ENCODE results near the gene A2M.

A2M gene

GRCh38 chr12:9124383-9125031 is 8.8 kb upstream of the A2M start:
- H3K4me3 ChIP-seq (ENCODE audit: low read length): no peak overlapping the region
- no peak for DNase-seq (ENCODE audit: low read depth, low spot score)

- DNase-seq (ENCODE audit: low read depth, low spot score): no peak
- no peak overlapping the region for H3K4me3 ChIP-seq (ENCODE audit: low read length)
Observed at GRCh38 chr12:9123781-9124382, 8.2 kb upstream of the A2M start.

- no peak for DNase-seq (ENCODE audit: low read depth, low spot score)
Observed at GRCh38 chr12:9122091-9122609, 6.4 kb upstream of the A2M start.

GRCh38 chr12:9120487-9121184 is 4.9 kb upstream of the A2M start:
- no peak overlapping the region for H3K4me3 ChIP-seq (ENCODE audit: low read length)
- no peak for DNase-seq (ENCODE audit: low read depth, low spot score)

More at GRCh38 chr12:9122091-9122609, 6.4 kb upstream of the A2M start:
- H3K4me3 ChIP-seq (ENCODE audit: low read length): no peak overlapping the region

GRCh38 chr12:9118158-9118557 is 2.4 kb upstream of the A2M start:
- H3K4me3 ChIP-seq (ENCODE audit: low read length): no peak overlapping the region
- no peak for DNase-seq (ENCODE audit: low read depth, low spot score)

GRCh38 chr12:9114946-9115345 is 773 bp downstream of the A2M start:
- no peak for DNase-seq (ENCODE audit: low read depth, low spot score)
- no peak overlapping the region for H3K4me3 ChIP-seq (ENCODE audit: low read length)

- H3K4me3 ChIP-seq (ENCODE audit: low read length): no peak overlapping the region
- no peak for DNase-seq (ENCODE audit: low read depth, low spot score)
Observed at GRCh38 chr12:9113987-9114309, 1.8 kb downstream of the A2M start.

GRCh38 chr12:9113296-9113986 is 2.3 kb downstream of the A2M start:
- no peak overlapping the region for H3K4me3 ChIP-seq (ENCODE audit: low read length)
- no peak for DNase-seq (ENCODE audit: low read depth, low spot score)

GRCh38 chr12:9112076-9112853 is 3.5 kb downstream of the A2M start:
- no peak for DNase-seq (ENCODE audit: low read depth, low spot score)
- H3K4me3 ChIP-seq (ENCODE audit: low read length): no peak overlapping the region

- DNase-seq (ENCODE audit: low read depth, low spot score): no peak
Observed at GRCh38 chr12:9111525-9111924, 4.2 kb downstream of the A2M start.

GRCh38 chr12:9109737-9110491 is 5.8 kb downstream of the A2M start:
- no peak overlapping the region for H3K4me3 ChIP-seq (ENCODE audit: low read length)
- no peak for DNase-seq (ENCODE audit: low read depth, low spot score)

More at GRCh38 chr12:9111525-9111924, 4.2 kb downstream of the A2M start:
- no peak overlapping the region for H3K4me3 ChIP-seq (ENCODE audit: low read length)

- no peak for DNase-seq (ENCODE audit: low read depth, low spot score)
- H3K4me3 ChIP-seq (ENCODE audit: low read length): no peak overlapping the region
Observed at GRCh38 chr12:9109213-9109522, 6.6 kb downstream of the A2M start.

- no peak for DNase-seq (ENCODE audit: low read depth, low spot score)
- no peak overlapping the region for H3K4me3 ChIP-seq (ENCODE audit: low read length)
Observed at GRCh38 chr12:9108504-9109212, 7.1 kb downstream of the A2M start.

- DNase-seq (ENCODE audit: low read depth, low spot score): no peak
- no peak overlapping the region for H3K4me3 ChIP-seq (ENCODE audit: low read length)
Observed at GRCh38 chr12:9107542-9107873, 8.2 kb downstream of the A2M start.

- DNase-seq (ENCODE audit: low read depth, low spot score): no peak
- no peak overlapping the region for H3K4me3 ChIP-seq (ENCODE audit: low read length)
Observed at GRCh38 chr12:9106610-9107541, 8.8 kb downstream of the A2M start.

GRCh38 chr12:9106067-9106466 is 9.7 kb downstream of the A2M start:
- no peak overlapping the region for H3K4me3 ChIP-seq (ENCODE audit: low read length)
- no peak for DNase-seq (ENCODE audit: low read depth, low spot score)

GRCh38 chr12:9104767-9105423 is 10.8 kb downstream of the A2M start:
- no peak for DNase-seq (ENCODE audit: low read depth, low spot score)
- H3K4me3 ChIP-seq (ENCODE audit: low read length): no peak overlapping the region

Data from Jurkat, Clone E6-1 (cell line).